HepG2 (cell line): ENCODE results near the gene PTX4. TPM values are rescaled to one million over a fixed set of nuclear protein-coding genes. Genes with fewer than 3 reads are reported as not detected.

Source experiments
- ATAC-seq: fragments of 200-7000 bp; cut with Tn5 transposase; 3 replicates; pipeline ENCODE4 v1.9.1; 2020; ENCODE audit warnings: mild to moderate bottlenecking, moderate library complexity
- BruUV-seq: library from RNA; stranded (reverse); fragments of 400-500 nt; replicated peaks from 2 replicates; lab custom pipeline; 2021; lab: Mats Ljungman, UMichigan
- CTCF ChIA-PET: fragments of 300-600 bp; formaldehyde crosslinking; extraction: SDS; loops from one replicate; lab custom pipeline; 2021; ENCODE audit warnings: low total read pairs, inconsistent platforms, low intra/inter-chr PET ratio; lab: Yijun Ruan, JAX
- POLR2A ChIA-PET: fragments of 350-600 bp; sonication (Branson Sonifier 250); formaldehyde crosslinking; loops from one replicate; lab custom pipeline; 2020; ENCODE audit warnings: antibody characterized with exemption, inconsistent platforms; lab: Yijun Ruan, JAX
- DNase-seq: peaks from one replicate; pipeline ENCODE4 v3.0.0-alpha.2; 2015; ENCODE audit warnings: low spot score
- FAIRE-seq: peaks from 3 replicates; lab custom pipeline; 2011; peaks lifted over from hg19 to GRCh38; lab: Jason Lieb, UNC
- H2AFZ ChIP-seq: one replicate; pipeline ENCODE4 v1.6.1; 2011; ENCODE audit warnings: low read length, inconsistent platforms
- H3K27ac ChIP-seq: fragments of 300-600 bp; 3 replicates; pipeline ENCODE4 v1.8.0; 2011; ENCODE audit warnings: mixed run types, mild to moderate bottlenecking, mixed read lengths, low read length, inconsistent platforms; ENCODE audit not compliant: insufficient read depth; ENCODE audit errors: extremely low read length
- H3K27me3 ChIP-seq, 2 experiments: fragments of 200-600 bp in 1 of 2; 2 replicates in 1 of 2; 3 replicates in 1 of 2; pipeline versions ENCODE4 v1.6.0 to v1.8.0; 2011; ENCODE audit warnings: low read length in 2 of 2, mild to moderate bottlenecking in 2 of 2, moderate library complexity in 2 of 2, inconsistent platforms in 1 of 2; ENCODE audit not compliant: insufficient read depth in 2 of 2, control insufficient read depth in 1 of 2
- H3K36me3 ChIP-seq, 2 experiments: fragments of 200-600 bp in 1 of 2; replicated peaks in 1 of 2; 2 replicates in 1 of 2; 3 replicates in 1 of 2; pipeline versions ENCODE4 v1.5.1 to v1.8.0; 2011; ENCODE audit warnings: low read length in 2 of 2, inconsistent platforms in 1 of 2; ENCODE audit not compliant: insufficient read depth in 2 of 2, control insufficient read depth in 1 of 2
- H3K4me1 ChIP-seq: 2 replicates; pipeline ENCODE4 v1.5.1; 2012; ENCODE audit warnings: low read length, inconsistent platforms; ENCODE audit not compliant: insufficient read depth
- H3K4me2 ChIP-seq: 2 replicates; pipeline ENCODE4 v1.6.0; 2011; ENCODE audit warnings: low read depth, low read length, inconsistent platforms
- H3K4me3 ChIP-seq, 3 experiments: fragments of 200-600 bp in 1 of 3; sonication (generic), shearing (Covaris generic) in 1 of 3; replicated peaks in 1 of 3; 2 replicates each; pipeline ENCODE4 v1.5.1; 2011 to 2016; ENCODE audit warnings: low read length in 3 of 3, inconsistent platforms in 2 of 3, low read depth in 2 of 3, mild to moderate bottlenecking in 2 of 3, control low read depth in 1 of 3, mixed read lengths in 1 of 3; ENCODE audit not compliant: insufficient read depth in 1 of 3
- H3K79me2 ChIP-seq: one replicate; pipeline ENCODE4 v1.6.1; 2011; ENCODE audit warnings: low read length, inconsistent platforms; ENCODE audit not compliant: insufficient read depth
- H3K9ac ChIP-seq: 2 replicates; pipeline ENCODE4 v1.6.0; 2011; ENCODE audit warnings: mild to moderate bottlenecking, low read depth, low read length, inconsistent platforms; ENCODE audit not compliant: insufficient read depth
- H3K9me3 ChIP-seq: 2 replicates; pipeline ENCODE4 v1.5.1; 2012; ENCODE audit warnings: mild to moderate bottlenecking, low read length
- H4K20me1 ChIP-seq: 2 replicates; pipeline ENCODE4 v1.6.0; 2011; ENCODE audit warnings: inconsistent platforms, mild to moderate bottlenecking, low read length, moderate library complexity; ENCODE audit not compliant: insufficient read depth
- CENPT ChIP-seq: sonication (generic); formaldehyde crosslinking; IDR thresholded peaks from 2 replicates; pipeline ENCODE4 v1.8.0; 2022; ENCODE audit warnings: low read depth, mild to moderate bottlenecking, moderate library complexity, missing genetic modification reagents
- E2F5 ChIP-seq: sonication (generic); formaldehyde crosslinking; conservative IDR thresholded peaks from 2 replicates; pipeline ENCODE4 v1.4.0; 2020; ENCODE audit warnings: missing genetic modification reagents
- HOXA9 ChIP-seq: sonication (generic); formaldehyde crosslinking; IDR thresholded peaks from 2 replicates; pipeline ENCODE4 v1.8.1; 2022; ENCODE audit warnings: missing genetic modification reagents, mild to moderate bottlenecking, moderate library complexity, borderline replicate concordance
- NAIF1 ChIP-seq: sonication (generic); formaldehyde crosslinking; IDR thresholded peaks from 2 replicates; pipeline ENCODE4 v1.5.0; 2020; ENCODE audit warnings: mild to moderate bottlenecking, missing genetic modification reagents, borderline replicate concordance
- ZNF460 ChIP-seq: sonication (generic); formaldehyde crosslinking; IDR thresholded peaks from 2 replicates; pipeline ENCODE4 v1.5.1; 2020; ENCODE audit warnings: missing genetic modification reagents, mild to moderate bottlenecking, borderline replicate concordance
- ZSCAN5A ChIP-seq: sonication (generic); formaldehyde crosslinking; IDR thresholded peaks from 2 replicates; pipeline ENCODE4 v1.8.0; 2022; ENCODE audit warnings: mild to moderate bottlenecking, missing genetic modification reagents, borderline replicate concordance
- WGBS: methylation state at CpG from one replicate; pipeline ENCODE4 v1.1.6; 2017; ENCODE audit warnings: low lambda C conversion rate; 5-methylcytosine and 5-hydroxymethylcytosine counted together
- in situ Hi-C: cut with HindIII; loops from 2 replicates; pipeline ENCODE4 v1.10.0; 2017; ENCODE audit warnings: low pct_unique_long_range_greater_than_20kb; ENCODE audit not compliant: extremely low pct_ligation_motif_present
- intact Hi-C: fragments of 100-400 bp; cut with micrococcal nuclease; formaldehyde crosslinking; loops from one replicate; pipeline ENCODE4 v1.10.0; 2022; ENCODE audit not compliant: unreplicated experiment
- polyA plus RNA-seq, 8 experiments: library from polyadenylated mRNA; depleted of rRNA in 3 of 8; stranded (reverse) in 7 of 8; unstranded in 1 of 8; fragments of >200 nt; fragmentation: Illumina TruSeq in 4 of 8; extraction: Trizol in 4 of 8; gene quantifications; 2 replicates each; pipeline versions ENCODE4 v1.2.1 to v1.2.3, GENCODE V29; 2011 to 2016; ENCODE audit warnings: low read depth in 4 of 8, missing spikeins in 1 of 8, mixed read lengths in 1 of 8; ENCODE audit not compliant: insufficient read depth in 1 of 8
- total RNA-seq, 5 experiments: library from RNA; depleted of rRNA; stranded (reverse); fragments of >200 nt; fragmentation: Illumina TruSeq; extraction: Trizol; gene quantifications; 2 replicates each; pipeline ENCODE4 v1.2.3, GENCODE V29; 2016; ENCODE audit warnings: low read depth in 1 of 5

PTX4 gene
- total and polyA plus RNA-seq, 2 of the 13 experiments (the other 11 are each of a cell fraction or from before 2014, with no cell fraction given) = 0.04 TPM; not detected in 1

GRCh38 chr16:1465567-1465915, 23.2 kb downstream of the PTX4 start (continued):
- no peak for TF ChIP-seq HOXA9 (CRISPR knock-in tag)
- no peak for TF ChIP-seq E2F5 (CRISPR knock-in tag)
- TF ChIP-seq NAIF1 = no peak

- ChIA-PET POLR2A (no interaction called here), CTCF (no interaction called here)
Observed at GRCh38 chr16:1464894-1465566, 23.7 kb downstream of the PTX4 start.

More at GRCh38 chr16:1464894-1465566, 23.7 kb downstream of the PTX4 start:
- in situ Hi-C loops (no loop called here), intact Hi-C loops (no loop called here)
- Histone ChIP-seq H4K20me1 (no peaks in the 10 kb centered on the region), H3K27ac (no peak overlapping the region), H3K9ac (no peak overlapping the region), H3K9me3 (no peaks in the 10 kb centered on the region), H3K36me3 (peaks cover 8 to 10% of the 10 kb centered on the region in 2 experiments; a peak in 3 of 5 replicates), H3K4me3 (no peak overlapping the region), H3K79me2 (peaks cover 12% of the 10 kb centered on the region), H3K4me1 (0 out of 2 replicates have a peak, but pooled peaks cover under 1% of the 10 kb centered on the region), H3K4me2 (no peak overlapping the region), H2AFZ (no peak overlapping the region), H3K27me3 (no peaks in the 10 kb centered on the region)
- DNase-seq (no peak), ATAC-seq (no peak), FAIRE-seq (no peak)
- no peak for TF ChIP-seq ZNF460 (CRISPR knock-in tag)
- TF ChIP-seq CENPT = no peak
- no peak for TF ChIP-seq ZSCAN5A (CRISPR knock-in tag)
- 97% methylated on average over 31 of the region's 33 CpGs for WGBS
- BruUV-seq = no TSS peak
